Measurements from ENCODE around the gene ANGPTL2. TPM values are rescaled to one million over a fixed set of nuclear protein-coding genes. Genes with fewer than 3 reads are reported as not detected.
A peak's percentile ranks its signal among the peaks of the same experiment; 100 is the strongest.

Gene ANGPTL2
- total RNA-seq, 1 donor from 2014 or later: 17.5 TPM

DNA sequence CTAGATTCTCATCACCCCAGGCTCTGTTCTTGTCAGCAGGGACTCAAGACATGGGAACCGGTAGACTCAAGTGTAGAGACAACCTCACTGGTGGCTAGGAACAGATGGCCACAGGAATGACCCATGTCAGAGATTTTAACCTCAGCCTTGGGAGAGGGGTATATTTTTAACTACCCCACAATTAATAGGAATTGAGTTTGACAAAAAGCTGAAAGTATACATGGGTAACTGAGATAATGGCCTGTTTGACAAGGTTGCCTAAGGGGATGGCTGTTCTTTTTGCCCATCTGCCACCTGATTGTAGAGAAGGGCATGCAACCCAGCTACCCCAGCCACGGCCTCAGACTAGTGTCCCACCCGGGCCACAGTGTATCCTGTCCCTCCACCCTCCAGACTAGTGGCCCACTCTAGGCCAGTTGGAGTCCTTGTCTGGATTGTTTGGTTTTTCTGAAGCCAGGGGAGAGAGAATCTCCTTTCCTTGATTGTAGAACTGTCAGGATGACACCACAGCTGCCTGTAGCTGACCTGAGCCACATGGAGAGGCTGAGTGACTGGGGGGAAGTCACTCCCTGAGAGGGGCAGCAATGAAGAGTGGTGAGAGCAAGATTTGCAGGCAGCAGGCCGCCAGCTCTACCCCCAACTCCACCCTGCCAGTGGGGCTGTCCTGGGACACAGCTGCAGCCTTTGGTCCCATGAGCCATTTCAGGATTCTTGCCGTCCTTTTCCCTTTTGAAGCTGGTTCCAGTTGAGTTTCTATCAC lies 14.6 kb upstream of the ANGPTL2 start:
- Mint-ChIP-seq H3K36me3 (ENCODE audit: low read depth, unreplicated experiment) (no peaks in the 10 kb centered on the region), H3K27ac (ENCODE audit: unreplicated experiment) (no peak overlapping the region)

DNA sequence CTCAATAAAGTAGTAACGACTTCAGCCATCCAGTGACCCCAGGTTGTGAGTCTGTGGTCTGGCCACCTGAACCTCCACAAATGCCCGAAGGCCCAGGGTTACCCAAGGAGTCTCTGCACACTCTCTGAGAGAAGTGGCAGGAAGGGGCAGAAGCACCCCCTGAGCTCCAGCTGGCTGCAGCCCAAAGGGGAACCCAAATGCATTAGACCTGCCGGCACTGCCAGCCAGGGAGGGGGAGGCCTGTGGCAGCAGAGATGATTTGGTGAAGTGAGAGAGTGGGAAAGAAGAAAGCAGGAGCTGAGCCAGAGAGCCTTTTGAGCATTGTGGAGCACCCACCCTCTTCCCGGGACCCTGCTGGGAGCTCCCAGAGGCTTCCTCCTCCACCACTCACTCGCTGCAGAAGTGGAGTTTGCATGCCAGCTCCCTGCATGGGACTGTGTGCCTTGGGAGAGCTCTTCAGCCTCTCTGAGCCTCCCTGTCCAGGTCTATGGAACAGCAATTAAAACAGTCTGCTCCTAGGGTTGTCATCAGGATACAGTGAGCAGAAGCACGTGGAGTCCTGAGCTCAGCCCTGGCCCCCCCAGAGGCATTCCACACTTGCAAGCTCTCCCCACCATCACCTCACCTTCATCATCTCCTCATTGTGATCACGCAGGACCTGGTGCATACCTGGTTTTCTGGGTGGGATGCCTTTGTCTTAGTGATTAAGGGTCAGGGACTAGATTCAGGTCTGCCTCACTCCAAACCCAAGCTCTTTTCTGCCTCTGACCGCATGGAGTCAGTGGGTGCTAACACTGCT lies 13.8 kb upstream of the ANGPTL2 start:
- Mint-ChIP-seq H3K4me1 (ENCODE audit: low read depth, unreplicated experiment) (peaks cover 40% of the 10 kb centered on the region), H3K36me3 (ENCODE audit: low read depth, unreplicated experiment) (no peaks in the 10 kb centered on the region), H3K27me3 (ENCODE audit: low read depth, unreplicated experiment) (peaks cover 23% of the 10 kb centered on the region), H3K27ac (ENCODE audit: unreplicated experiment) (no peak overlapping the region), H3K4me3 (ENCODE audit: unreplicated experiment) (peak overlapping the region; percentile 11), H3K9me3 (ENCODE audit: unreplicated experiment) (peaks cover 2% of the 10 kb centered on the region)
- H3K79me2 ChIP-seq (ENCODE audit: insufficient read depth, low read length): no peaks in the 10 kb centered on the region
- H3K4me1 ChIP-seq (ENCODE audit: insufficient read depth, low read length): peaks cover 33% of the 10 kb centered on the region
- TF ChIP-seq, protein P1, sequence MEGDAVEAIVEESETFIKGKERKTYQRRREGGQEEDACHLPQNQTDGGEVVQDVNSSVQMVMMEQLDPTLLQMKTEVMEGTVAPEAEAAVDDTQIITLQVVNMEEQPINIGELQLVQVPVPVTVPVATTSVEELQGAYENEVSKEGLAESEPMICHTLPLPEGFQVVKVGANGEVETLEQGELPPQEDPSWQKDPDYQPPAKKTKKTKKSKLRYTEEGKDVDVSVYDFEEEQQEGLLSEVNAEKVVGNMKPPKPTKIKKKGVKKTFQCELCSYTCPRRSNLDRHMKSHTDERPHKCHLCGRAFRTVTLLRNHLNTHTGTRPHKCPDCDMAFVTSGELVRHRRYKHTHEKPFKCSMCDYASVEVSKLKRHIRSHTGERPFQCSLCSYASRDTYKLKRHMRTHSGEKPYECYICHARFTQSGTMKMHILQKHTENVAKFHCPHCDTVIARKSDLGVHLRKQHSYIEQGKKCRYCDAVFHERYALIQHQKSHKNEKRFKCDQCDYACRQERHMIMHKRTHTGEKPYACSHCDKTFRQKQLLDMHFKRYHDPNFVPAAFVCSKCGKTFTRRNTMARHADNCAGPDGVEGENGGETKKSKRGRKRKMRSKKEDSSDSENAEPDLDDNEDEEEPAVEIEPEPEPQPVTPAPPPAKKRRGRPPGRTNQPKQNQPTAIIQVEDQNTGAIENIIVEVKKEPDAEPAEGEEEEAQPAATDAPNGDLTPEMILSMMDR (IDR thresholded peaks at IDR 0.05; ENCODE audit: insufficient read depth, low read depth, low read length): no peak
- TF ChIP-seq EZH2 (IDR thresholded peaks at IDR 0.05; ENCODE audit: insufficient read depth, low read length): no peak
- no peak overlapping the region for H3K4me3 ChIP-seq (ENCODE audit: insufficient read depth, low read depth, low read length)
- peaks cover 7% of the 10 kb centered on the region for H3K27me3 ChIP-seq (ENCODE audit: insufficient read depth, low read length)
- H4K20me1 ChIP-seq (ENCODE audit: insufficient read depth, low read length): no peaks in the 10 kb centered on the region
- H3K4me2 ChIP-seq (ENCODE audit: low read length): no peak overlapping the region
- H3K36me3 ChIP-seq (ENCODE audit: insufficient read depth, low read length): no peaks in the 10 kb centered on the region
- H3K27ac ChIP-seq (ENCODE audit: low read depth, low read length): no peak overlapping the region
- no peak overlapping the region for H2AFZ ChIP-seq (ENCODE audit: low read depth, low read length)
- no peaks in the 10 kb centered on the region for H3K9me3 ChIP-seq (ENCODE audit: insufficient read depth, low read depth, low read length)
- FAIRE-seq: no peak
- DNase-seq (ENCODE audit: low read depth): no peak
- H3K9ac ChIP-seq (ENCODE audit: low read length): no peak overlapping the region

More for the DNA sequence above, 14.6 kb upstream of the ANGPTL2 start:
- H3K4me1 ChIP-seq (ENCODE audit: insufficient read depth, low read length): peaks cover 25% of the 10 kb centered on the region
- FAIRE-seq (no peak), DNase-seq (ENCODE audit: low read depth) (no peak)
- no peak overlapping the region for H3K27ac ChIP-seq (ENCODE audit: low read depth, low read length)
- no peak overlapping the region for H2AFZ ChIP-seq (ENCODE audit: low read depth, low read length)
- no peaks in the 10 kb centered on the region for H3K79me2 ChIP-seq (ENCODE audit: insufficient read depth, low read length)
- no peaks in the 10 kb centered on the region for H4K20me1 ChIP-seq (ENCODE audit: insufficient read depth, low read length)
- TF ChIP-seq, protein P1 (IDR thresholded peaks at IDR 0.05; ENCODE audit: insufficient read depth, low read depth, low read length): no peak
- TF ChIP-seq EZH2 (IDR thresholded peaks at IDR 0.05; ENCODE audit: insufficient read depth, low read length): no peak
- H3K4me1 Mint-ChIP-seq (ENCODE audit: low read depth, unreplicated experiment): peaks cover 33% of the 10 kb centered on the region
- peaks cover 23% of the 10 kb centered on the region for H3K27me3 Mint-ChIP-seq (ENCODE audit: low read depth, unreplicated experiment)
- H3K4me2 ChIP-seq (ENCODE audit: low read length): no peak overlapping the region
- peaks cover 2% of the 10 kb centered on the region for H3K9me3 Mint-ChIP-seq (ENCODE audit: unreplicated experiment)
- H3K4me3 ChIP-seq (ENCODE audit: insufficient read depth, low read depth, low read length): no peak overlapping the region
- H3K36me3 ChIP-seq (ENCODE audit: insufficient read depth, low read length): no peaks in the 10 kb centered on the region
- peak overlapping the region; percentile 11 for H3K4me3 Mint-ChIP-seq (ENCODE audit: unreplicated experiment)
- no peak overlapping the region for H3K9ac ChIP-seq (ENCODE audit: low read length)
- H3K27me3 ChIP-seq (ENCODE audit: insufficient read depth, low read length): peaks cover 7% of the 10 kb centered on the region
- no peaks in the 10 kb centered on the region for H3K9me3 ChIP-seq (ENCODE audit: insufficient read depth, low read depth, low read length)

Measured in astrocyte (in vitro differentiated cells and primary cell).